HG03064 (cell line): ENCODE results near the gene CRYBG1.

Experiments
- ATAC-seq: cut with Tn5 transposase; IDR thresholded peaks from one replicate; pipeline ENCODE4 v1.9.1; 2021; ENCODE audit warnings: low read depth; ENCODE audit not compliant: unreplicated experiment

The CRYBG1 gene, protein sequence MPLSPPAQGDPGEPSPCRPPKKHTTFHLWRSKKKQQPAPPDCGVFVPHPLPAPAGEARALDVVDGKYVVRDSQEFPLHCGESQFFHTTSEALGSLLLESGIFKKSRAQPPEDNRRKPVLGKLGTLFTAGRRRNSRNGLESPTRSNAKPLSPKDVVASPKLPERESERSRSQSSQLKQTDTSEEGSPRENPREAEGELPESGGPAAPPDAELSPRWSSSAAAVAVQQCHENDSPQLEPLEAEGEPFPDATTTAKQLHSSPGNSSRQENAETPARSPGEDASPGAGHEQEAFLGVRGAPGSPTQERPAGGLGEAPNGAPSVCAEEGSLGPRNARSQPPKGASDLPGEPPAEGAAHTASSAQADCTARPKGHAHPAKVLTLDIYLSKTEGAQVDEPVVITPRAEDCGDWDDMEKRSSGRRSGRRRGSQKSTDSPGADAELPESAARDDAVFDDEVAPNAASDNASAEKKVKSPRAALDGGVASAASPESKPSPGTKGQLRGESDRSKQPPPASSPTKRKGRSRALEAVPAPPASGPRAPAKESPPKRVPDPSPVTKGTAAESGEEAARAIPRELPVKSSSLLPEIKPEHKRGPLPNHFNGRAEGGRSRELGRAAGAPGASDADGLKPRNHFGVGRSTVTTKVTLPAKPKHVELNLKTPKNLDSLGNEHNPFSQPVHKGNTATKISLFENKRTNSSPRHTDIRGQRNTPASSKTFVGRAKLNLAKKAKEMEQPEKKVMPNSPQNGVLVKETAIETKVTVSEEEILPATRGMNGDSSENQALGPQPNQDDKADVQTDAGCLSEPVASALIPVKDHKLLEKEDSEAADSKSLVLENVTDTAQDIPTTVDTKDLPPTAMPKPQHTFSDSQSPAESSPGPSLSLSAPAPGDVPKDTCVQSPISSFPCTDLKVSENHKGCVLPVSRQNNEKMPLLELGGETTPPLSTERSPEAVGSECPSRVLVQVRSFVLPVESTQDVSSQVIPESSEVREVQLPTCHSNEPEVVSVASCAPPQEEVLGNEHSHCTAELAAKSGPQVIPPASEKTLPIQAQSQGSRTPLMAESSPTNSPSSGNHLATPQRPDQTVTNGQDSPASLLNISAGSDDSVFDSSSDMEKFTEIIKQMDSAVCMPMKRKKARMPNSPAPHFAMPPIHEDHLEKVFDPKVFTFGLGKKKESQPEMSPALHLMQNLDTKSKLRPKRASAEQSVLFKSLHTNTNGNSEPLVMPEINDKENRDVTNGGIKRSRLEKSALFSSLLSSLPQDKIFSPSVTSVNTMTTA (N-terminal part only)

DNA sequence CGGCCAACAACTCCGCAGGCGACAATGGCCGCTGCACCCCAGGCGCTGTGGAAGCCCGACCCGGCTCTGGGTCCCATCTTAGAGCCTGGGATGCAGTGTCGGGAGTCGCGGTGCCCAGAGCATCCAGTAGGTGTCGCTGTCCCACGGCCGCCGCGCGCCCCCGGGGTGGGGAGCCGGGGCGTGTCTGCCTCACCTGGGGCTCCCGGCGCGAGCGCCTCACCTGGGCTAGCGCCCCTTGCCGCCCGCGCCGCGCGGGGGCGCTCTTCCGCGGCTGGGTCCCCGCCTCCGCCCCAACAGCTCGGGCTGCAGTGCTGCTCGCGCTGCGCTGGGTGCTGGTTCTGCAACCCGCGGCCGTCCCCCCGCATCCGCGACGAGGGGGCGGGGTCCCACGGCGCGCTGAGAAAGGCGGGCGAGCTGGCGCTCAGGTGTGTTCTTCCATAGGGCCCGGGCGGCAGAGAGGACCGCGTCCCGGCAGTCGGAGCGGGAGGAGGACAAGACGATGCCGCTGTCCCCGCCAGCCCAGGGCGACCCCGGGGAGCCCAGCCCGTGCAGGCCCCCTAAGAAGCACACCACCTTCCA is at the start of gene CRYBG1:
Gene CRYBG1 (plus strand): TSS at position 308 of the 579 bp plus-strand sequence. CDS start 192 bp downstream, at position 500.
- ATAC-seq = peak; percentile 82

DNA sequence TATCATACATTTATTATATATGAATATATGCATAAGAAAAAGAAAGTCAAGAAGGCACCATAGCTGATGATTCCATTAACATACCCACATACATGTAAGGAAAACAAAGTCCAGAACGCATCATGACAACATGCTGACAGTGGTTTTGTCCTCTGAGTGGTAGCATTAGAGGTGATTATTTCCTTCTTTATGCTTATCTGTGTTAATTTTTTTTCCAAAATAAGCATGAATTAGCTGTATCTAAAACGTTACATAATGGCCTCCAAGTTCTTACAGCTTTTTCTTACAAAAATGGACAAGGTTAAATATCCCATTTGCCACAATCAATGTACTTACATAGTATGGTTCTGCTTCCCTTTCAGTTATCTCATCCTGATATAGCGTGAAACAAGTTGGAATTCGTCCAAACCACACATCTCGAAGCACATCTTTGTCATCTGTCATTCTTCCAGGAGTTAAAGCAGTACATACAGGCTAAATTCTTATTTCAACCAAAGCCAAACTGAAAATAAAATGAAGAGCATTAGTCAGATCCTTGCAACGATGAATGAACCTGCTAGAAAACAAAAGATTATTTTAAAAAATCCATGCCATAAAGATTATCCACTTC is 44.6 kb upstream of the CRYBG1 start:
- no peak for ATAC-seq

DNA sequence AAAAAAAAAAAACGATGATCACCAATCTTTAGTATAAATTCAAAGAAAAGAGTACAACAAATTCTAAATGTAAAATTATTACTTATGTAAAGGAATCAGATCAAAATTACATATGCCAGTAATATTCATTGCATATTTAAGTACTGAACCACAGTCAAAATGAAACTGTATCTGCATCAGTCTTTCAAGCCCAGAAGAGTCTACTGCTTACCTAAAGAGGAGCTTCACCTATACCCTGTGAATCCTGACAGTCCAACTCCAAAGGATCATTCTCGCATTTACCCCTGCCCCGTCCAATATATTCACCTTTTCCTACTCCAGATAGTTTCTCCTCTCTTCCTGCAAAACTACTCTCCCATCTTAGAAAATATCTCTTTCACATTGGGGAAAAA is 44.1 kb upstream of the CRYBG1 start:
- ATAC-seq = no peak

GRCh38 chr6:106318061-106318460 is 42.5 kb upstream of the CRYBG1 start:
- ATAC-seq = no peak

- no peak for ATAC-seq
Measured at GRCh38 chr6:106318851-106319250, 41.7 kb upstream of the CRYBG1 start.

- no peak for ATAC-seq
Measured at GRCh38 chr6:106321940-106322339, 38.6 kb upstream of the CRYBG1 start.

DNA sequence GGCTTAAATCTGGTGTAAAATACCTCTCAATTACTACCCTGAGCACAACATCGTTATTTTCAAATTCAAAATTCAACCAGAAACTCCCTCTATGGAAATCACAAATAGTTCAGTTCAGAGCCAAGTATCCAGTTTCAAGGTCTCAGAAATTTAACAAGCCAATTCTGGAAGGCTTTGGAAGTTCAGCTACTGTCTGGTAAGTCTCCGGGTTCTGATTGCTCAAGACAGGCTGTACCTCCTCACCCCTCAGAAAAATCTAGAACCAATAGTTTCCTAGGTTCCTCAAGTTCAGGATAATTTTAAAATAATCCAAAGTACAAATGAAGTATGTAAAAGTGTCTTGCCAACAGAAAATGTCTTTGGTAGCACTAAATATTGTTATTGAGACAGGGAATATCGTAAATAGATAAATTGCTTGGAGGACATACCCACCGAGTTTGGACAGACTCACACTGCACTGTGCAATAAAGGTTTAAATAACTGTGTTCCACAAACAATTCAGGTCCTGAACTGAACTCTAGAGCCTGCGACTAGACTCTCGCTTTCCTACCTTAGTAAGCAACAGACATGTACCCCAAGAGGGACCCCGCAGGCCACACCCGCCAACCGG is 35.7 kb upstream of the CRYBG1 start:
- no peak for ATAC-seq

DNA sequence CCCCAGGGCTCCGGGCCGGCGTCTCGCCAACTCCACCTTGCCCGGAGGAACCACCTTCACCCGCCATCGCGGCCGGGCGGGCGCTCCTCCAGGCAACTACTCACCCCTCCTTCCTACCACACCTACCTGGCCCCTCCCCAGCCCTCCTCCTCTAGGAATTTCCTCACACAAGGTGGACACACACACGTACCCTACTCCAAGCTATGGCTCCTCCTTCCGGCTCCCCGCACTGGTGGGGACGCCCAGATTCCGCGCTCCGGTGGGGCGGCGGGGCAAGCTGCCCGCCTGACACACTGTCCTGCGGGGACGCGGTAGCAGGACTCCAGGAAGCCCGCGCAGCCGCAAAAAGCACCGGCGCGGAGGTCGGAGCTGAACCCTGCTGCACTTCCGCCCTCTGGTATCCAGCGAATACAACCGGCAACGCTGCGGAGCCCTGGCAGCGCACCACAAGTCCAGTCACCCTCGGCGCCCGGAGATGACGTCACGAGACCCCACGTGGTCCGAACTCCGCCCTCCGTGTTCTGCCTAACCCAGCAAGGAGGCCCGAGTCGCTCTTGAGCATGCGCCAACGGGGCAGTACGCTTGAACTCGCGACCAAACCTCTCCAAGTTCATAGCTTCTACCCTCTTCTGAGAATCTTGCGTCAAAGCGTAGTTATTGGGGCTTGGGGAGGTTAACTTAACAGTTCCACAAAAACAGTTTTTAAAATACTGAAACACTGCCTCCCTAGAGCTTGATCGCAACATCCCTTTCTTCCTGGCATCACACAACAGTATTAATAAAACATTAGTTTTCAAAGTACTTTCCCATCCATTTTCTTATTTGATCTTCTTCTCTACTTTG is 35.0 kb upstream of the CRYBG1 start, which contains the start of gene ATG5:
Gene ATG5 (minus strand): TSS at position 425 of the 843 bp plus-strand sequence. CDS start 9,552 bp downstream, outside the sequence.
- peak; percentile 94 for ATAC-seq

DNA sequence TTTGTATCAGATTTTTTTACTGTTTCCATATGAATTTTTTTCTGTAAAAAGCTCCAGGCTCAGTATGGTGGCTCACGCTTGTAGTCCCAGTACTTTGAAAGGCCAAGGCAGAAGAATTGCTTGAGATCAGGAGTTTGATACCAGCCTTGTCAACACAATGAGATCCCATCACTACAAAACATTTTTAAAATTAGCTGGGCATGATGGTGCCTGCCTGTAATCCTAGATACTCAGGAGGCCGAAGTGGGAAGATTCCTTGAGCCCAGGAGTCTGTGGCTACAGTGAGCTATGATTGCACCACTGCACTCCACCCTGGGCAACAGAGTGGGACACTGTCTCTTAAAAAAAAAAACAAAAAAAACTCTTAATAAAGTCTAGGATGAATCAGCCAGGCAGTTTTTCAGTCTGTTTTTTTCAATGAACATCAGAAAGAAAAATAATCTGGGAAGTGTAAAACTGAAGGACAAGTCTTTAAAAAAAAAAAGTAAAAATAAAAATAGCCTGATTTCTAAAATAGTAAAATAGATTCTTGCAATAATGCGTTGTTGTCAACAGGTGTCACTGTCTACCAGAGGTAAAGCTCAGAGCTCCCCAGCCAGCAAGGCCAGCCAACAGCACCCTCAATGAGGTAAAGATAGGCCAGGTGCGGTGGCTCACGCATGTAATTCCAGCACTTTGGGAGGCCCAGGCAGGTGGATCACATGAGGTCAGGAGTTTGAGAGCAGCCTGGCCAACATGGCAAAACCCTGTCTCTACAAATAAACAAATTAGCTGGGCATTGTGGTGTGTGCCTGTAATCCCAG is 25.7 kb upstream of the CRYBG1 start:
- no peak for ATAC-seq

DNA sequence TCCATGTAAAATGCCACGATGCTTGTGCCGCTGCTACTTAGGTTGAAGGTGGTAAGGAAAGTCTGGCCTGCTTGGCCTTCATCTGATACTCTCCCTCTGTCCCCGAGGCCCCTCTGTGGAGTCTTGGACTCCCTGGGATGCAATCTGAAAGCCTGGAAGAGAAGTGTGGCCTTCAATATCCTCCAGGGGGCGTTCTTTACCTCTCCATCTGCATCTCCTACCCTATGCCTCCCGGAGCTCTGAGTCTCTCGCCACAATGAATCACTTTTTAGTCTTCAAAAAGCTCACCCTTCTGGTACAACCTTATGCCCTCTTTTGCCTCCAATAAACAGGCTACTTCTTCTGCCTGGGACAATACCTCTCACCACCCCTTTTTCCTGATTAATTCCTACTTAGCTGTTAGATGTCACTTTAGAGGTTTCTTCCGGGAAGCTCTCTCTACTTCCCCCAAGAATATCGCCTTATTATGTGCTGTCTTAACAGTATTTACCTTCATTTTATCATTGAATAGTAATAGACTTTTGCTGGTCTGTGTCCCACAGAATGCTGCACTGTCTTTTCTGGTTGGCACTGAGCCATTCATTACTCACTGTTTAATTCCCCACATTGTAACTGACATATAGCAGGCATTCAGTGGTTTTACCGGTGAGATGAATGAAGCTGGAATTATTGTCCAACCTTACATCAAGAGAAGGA is 21.0 kb upstream of the CRYBG1 start:
- peak; percentile 78 for ATAC-seq

DNA sequence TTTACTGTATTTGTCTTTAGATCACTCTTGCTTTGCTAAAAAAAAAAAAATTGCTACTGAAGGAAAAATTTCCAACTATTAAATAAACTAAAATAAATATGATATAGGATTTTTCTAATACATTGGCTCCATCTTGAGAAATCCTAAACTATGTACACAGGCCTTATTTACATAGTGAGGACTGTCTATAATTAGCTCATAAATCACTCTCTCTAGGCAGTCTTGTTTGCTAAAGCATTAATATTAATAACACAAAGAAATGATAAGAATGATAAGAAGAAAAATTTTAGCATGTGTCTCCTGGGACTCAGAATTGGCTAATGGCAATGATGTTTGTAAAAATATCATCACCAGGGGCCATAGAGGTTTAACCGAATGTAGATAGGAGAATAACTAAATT is 13.3 kb upstream of the CRYBG1 start:
- ATAC-seq = no peak

DNA sequence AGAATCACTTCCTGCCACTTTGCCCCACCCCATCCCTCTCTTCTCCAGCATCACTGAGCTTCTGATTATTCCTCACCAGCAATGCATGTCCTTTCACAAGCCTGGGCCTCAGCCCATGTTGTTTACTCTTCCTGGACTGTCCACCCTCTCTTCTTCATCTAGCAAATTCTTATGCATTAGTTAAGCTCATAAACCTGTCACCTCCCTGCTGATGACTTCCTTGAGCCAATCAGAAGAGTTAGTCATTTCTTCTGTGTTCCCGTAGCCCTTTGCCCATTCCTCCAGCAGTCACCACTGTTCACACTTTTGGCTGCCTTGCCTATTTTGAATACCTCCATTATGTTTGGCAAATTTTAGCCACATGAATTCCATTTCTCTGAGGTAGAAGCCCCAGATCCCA is 4.1 kb upstream of the CRYBG1 start:
- no peak for ATAC-seq

DNA sequence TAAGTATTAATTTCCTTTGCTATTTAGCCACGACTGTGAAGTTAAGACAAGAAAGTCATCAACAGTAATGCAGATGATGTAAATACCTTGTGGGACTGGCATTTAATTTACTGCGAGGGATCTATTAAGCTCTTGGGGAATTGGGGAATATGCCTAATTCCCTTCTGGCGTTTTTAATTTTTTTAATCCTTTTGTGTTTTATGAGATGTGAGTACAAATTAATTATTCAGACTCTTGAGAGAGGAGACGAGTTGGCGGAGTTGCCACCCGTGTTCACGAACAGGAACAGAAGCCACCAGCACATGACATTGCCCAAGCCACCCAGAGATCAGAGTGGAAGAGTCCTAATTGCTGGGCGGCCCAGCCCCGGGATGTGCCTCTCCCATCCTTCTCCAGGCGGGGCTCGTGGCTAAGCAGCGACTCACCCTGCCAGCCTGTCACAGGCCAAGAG is 533 bp upstream of the CRYBG1 start:
- ATAC-seq = no peak

DNA sequence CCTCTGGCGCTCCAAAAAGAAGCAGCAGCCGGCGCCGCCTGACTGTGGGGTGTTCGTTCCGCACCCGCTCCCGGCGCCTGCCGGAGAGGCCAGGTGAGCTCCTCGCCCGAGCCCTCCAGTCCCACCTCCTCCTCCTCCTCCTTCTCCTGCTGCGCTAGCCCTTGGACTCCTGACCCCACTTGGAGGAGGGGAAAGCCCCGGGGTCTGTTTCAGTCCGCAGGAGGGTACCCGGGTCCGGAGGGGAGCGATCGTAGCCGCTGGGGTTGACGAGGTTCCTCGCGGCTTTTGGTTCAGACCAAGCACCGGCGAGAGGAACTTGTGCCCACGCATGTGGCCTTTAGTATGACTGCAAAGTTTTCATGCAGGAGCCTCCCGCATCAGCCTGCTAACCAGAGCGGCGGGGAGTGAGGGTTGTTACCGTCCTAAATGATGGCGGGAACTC is 493 bp downstream of the CRYBG1 start:
- peak; percentile 15 for ATAC-seq

DNA sequence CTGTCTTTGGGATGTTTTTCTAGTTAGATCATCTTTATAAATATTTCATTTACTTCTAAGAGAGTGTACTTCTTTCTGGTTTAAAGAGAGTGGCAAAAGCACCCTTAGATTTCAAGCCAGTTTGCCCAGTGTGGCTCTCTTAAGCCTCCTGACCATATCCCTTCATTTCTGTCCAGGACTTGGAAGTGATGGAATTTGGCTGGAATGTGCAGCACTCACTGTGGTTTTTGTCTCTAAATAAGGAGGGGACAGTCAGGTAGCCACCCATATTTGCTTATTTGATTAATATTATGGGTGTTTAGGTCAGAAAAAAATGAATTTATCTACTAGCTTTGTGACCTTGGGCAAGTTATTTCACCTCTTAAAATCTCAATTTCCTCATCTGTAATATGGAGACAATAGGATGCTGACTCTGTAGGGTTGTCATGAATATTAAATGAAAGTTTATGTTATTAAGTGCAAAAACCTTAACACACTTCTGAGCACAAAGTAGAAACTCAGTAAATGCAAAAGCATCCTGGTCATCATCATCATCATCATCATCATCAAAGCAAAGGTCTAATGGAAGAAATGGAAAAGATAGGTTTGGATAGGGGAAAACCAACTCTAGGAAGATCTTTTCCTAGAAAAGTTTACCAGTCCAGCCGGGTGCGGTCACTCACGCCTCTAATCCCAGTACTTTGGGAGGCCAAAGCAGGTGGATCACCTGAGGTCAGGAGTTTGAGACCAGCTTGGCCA is 3.1 kb downstream of the CRYBG1 start:
- no peak for ATAC-seq

DNA sequence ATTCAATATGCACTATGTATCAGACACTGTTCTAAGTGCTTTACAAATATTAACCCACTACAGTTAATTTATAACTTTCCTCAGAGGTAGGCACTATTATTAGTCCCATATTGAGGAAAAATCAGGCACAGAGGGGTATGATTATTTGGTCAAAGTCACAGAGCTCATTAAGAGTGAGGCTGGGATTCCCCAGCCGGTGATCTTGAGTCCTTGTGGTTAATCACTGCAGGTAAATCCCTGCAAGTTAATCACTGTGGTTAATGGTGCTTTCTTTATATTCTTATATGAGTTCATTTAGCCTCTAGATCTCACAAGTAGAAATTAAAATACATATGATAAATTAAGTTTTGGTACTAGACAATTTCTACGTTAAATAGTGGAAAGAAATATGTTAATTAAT is 9.2 kb downstream of the CRYBG1 start:
- ATAC-seq = no peak
